Fibroblast of lung (primary cell): ENCODE data around the gene NPIPB5. TPM values are rescaled to one million over a fixed set of nuclear protein-coding genes. Genes with fewer than 3 reads are reported as not detected.
"Not testable (repeated sequence)": the region's sequence is repeated elsewhere in the genome, so short reads cannot be mapped to it uniquely, and the experiment has no call there.

Source experiments
- DNase-seq, 2 donors: peaks; one replicate each; pipeline versions ENCODE4 v3.0.0 to v3.0.0-alpha.2; 2010; ENCODE audit warnings: low read depth in 2 of 2
- H2AFZ ChIP-seq: 2 replicates; pipeline ENCODE4 v1.5.1; 2012; ENCODE audit warnings: low read length, control low read depth, inconsistent platforms
- H3K27ac ChIP-seq: 2 replicates; pipeline ENCODE4 v1.5.1; 2011; ENCODE audit warnings: low read length, control low read depth; ENCODE audit not compliant: insufficient read depth
- H3K27me3 ChIP-seq: 2 replicates; pipeline ENCODE4 v1.5.1; 2011; ENCODE audit warnings: mild to moderate bottlenecking, low read length; ENCODE audit not compliant: control insufficient read depth, insufficient read depth
- H3K36me3 ChIP-seq: 2 replicates; pipeline ENCODE4 v1.5.1; 2011; ENCODE audit warnings: low read length; ENCODE audit not compliant: control insufficient read depth, insufficient read depth
- H3K4me1 ChIP-seq: 2 replicates; pipeline ENCODE4 v1.5.1; 2011; ENCODE audit warnings: low read length; ENCODE audit not compliant: control insufficient read depth, insufficient read depth; ENCODE audit errors: extremely low read depth
- H3K4me2 ChIP-seq: 2 replicates; pipeline ENCODE4 v1.5.1; 2011; ENCODE audit warnings: low read length, control low read depth; ENCODE audit not compliant: insufficient read depth; ENCODE audit errors: extremely low read depth
- H3K4me3 ChIP-seq, 4 experiments: fragments of 200-600 bp in 1 of 4; sonication (generic) in 1 of 4; replicated peaks in 1 of 4; 2 replicates each; pipeline ENCODE4 v1.5.1; 2011 to 2016; ENCODE audit warnings: low read length in 4 of 4, low read depth in 3 of 4, mild to moderate bottlenecking in 3 of 4, control low read depth in 2 of 4, inconsistent platforms in 1 of 4, mixed read lengths in 1 of 4; ENCODE audit not compliant: insufficient read depth in 1 of 4; ENCODE audit errors: control extremely low read depth in 1 of 4
- H3K79me2 ChIP-seq: 2 replicates; pipeline ENCODE4 v1.5.1; 2012; ENCODE audit warnings: mild to moderate bottlenecking, low read length, inconsistent platforms; ENCODE audit not compliant: control insufficient read depth, insufficient read depth
- H3K9ac ChIP-seq: 2 replicates; pipeline ENCODE4 v1.5.1; 2011; ENCODE audit warnings: mild to moderate bottlenecking, low read length, control low read depth; ENCODE audit not compliant: insufficient read depth
- H3K9me3 ChIP-seq: 2 replicates; pipeline ENCODE4 v1.5.1; 2012; ENCODE audit warnings: low read depth, low read length; ENCODE audit not compliant: control insufficient read depth, insufficient read depth
- H4K20me1 ChIP-seq: 2 replicates; pipeline ENCODE4 v1.5.1; 2011; ENCODE audit warnings: low read length; ENCODE audit not compliant: control insufficient read depth, insufficient read depth; ENCODE audit errors: extremely low read depth
- polyA plus RNA-seq, 2 donors: library from polyadenylated mRNA; depleted of rRNA in 1 of 2; stranded (reverse) in 1 of 2; unstranded in 1 of 2; fragments of >200 nt; gene quantifications; 2 replicates each; pipeline ENCODE4 v1.2.1, GENCODE V29; 2011 to 2012; ENCODE audit warnings: missing spikeins in 1 of 2
- total RNA-seq: library from RNA; depleted of rRNA; stranded (reverse); fragments of >200 nt; gene quantifications from 2 replicates; pipeline ENCODE4 v1.2.1, GENCODE V29; 2014

Gene NPIPB5
- total and polyA plus RNA-seq, 2 donors (not counting 1 experiment from before 2014, with no cell fraction given), result 21.5 to 87.4 TPM

- not testable (repeated sequence) for H3K4me2 ChIP-seq, H3K36me3 ChIP-seq, H4K20me1 ChIP-seq, H3K4me1 ChIP-seq, H3K27ac ChIP-seq, H3K27me3 ChIP-seq, H2AFZ ChIP-seq, H3K9me3 ChIP-seq, H3K9ac ChIP-seq, DNase-seq, H3K4me3 ChIP-seq, H3K79me2 ChIP-seq
Measured at GRCh38 chr16:22551143-22551542, 40.5 kb downstream of the NPIPB5 start.

GRCh38 chr16:22551651-22552050 is 41.0 kb downstream of the NPIPB5 start:
- H3K4me1 ChIP-seq, H3K4me3 ChIP-seq, H3K36me3 ChIP-seq, H3K79me2 ChIP-seq, H3K4me2 ChIP-seq, H3K9ac ChIP-seq, H3K27me3 ChIP-seq, H4K20me1 ChIP-seq, H2AFZ ChIP-seq, H3K27ac ChIP-seq, H3K9me3 ChIP-seq, DNase-seq: not testable (repeated sequence)

- H3K79me2 ChIP-seq, H3K27ac ChIP-seq, H3K36me3 ChIP-seq, H3K4me1 ChIP-seq, H2AFZ ChIP-seq, H3K9ac ChIP-seq, H3K4me3 ChIP-seq, H3K27me3 ChIP-seq, DNase-seq, H4K20me1 ChIP-seq, H3K4me2 ChIP-seq, H3K9me3 ChIP-seq: not testable (repeated sequence)
Measured at GRCh38 chr16:22556759-22557158, 46.1 kb downstream of the NPIPB5 start.

Other genes starting within 250 kb of the NPIPB5 start
- 28.9 and 32.4 TPM in 2 replicates for gene POLR3E, start 213.5 kb upstream of the NPIPB5 start, total RNA-seq
- gene POLR3E, start 213.5 kb upstream of the NPIPB5 start, polyA plus RNA-seq, result 14.2 and 28.8 TPM in 2 replicates
- gene CDR2, start 136.3 kb upstream of the NPIPB5 start, total RNA-seq, result 53.7 and 73.8 TPM in 2 replicates
- 54.1 and 60.1 TPM in 2 replicates for gene CDR2, start 136.3 kb upstream of the NPIPB5 start, polyA plus RNA-seq